ENCODE data around the gene AKR1C8.
"Not testable (repeated sequence)": the region's sequence is repeated elsewhere in the genome, so short reads cannot be mapped to it uniquely, and the experiment has no call there.

AKR1C8 gene

DNA sequence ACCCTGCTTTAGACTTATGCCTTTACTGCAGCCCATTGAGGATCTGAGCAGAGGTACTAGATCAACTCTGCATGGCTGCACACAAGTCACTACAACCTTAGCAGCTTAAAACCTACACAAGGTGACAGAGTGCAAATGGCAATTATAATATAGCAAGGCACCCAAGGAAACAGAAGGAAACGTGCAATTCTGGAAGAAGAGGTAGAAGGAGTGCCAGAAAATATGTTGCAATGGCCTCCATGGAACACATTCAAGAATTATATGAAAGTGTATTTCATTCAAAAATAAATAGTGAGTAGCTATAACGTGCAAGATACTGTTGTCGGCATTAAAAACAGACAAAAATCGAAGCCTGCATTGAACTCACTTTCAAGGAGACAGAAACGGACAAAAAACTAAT lies 2.9 kb upstream of the AKR1C8 start:
- H3K9me3 ChIP-seq (replicated peaks; ENCODE audit: insufficient read depth, low read length), result no peaks in the 10 kb centered on the region
- H3K4me2 ChIP-seq (ENCODE audit: low read depth, low read length), result no peak overlapping the region
- H3K9me2 ChIP-seq (replicated peaks; ENCODE audit: insufficient read depth, low read length), result no peaks in the 10 kb centered on the region
- H3K79me2 ChIP-seq (ENCODE audit: low read length), result no peaks in the 10 kb centered on the region
- no peaks in the 10 kb centered on the region for H4K20me1 ChIP-seq (ENCODE audit: insufficient read depth, low read length)
- H3K4me3 ChIP-seq (ENCODE audit: low read length), result no peak overlapping the region
- H3K9ac ChIP-seq (ENCODE audit: low read length), result no peak overlapping the region
- no peaks in the 10 kb centered on the region for H3K4me1 ChIP-seq (ENCODE audit: low read length)
- no peak overlapping the region for H3K27ac ChIP-seq (ENCODE audit: low read length)
- H2AFZ ChIP-seq (ENCODE audit: low read length), result no peak overlapping the region
- no peaks in the 10 kb centered on the region for H3K27me3 ChIP-seq (replicated peaks; ENCODE audit: insufficient read depth, low read length)
- DNase-seq, result no peak
- no peaks in the 10 kb centered on the region for H3F3A ChIP-seq (ENCODE audit: insufficient read depth, low read length)
- no peaks in the 10 kb centered on the region for H3K36me3 ChIP-seq (replicated peaks; ENCODE audit: insufficient read depth, low read length)
- TF ChIP-seq EZH2 (optimal IDR thresholded peaks at IDR 0.05; ENCODE audit: low read depth, low read length) (no peak), EZH2phosphoT487 (IDR thresholded peaks at IDR 0.05; ENCODE audit: low read length) (no peak)
- TF ChIP-seq, protein P1, sequence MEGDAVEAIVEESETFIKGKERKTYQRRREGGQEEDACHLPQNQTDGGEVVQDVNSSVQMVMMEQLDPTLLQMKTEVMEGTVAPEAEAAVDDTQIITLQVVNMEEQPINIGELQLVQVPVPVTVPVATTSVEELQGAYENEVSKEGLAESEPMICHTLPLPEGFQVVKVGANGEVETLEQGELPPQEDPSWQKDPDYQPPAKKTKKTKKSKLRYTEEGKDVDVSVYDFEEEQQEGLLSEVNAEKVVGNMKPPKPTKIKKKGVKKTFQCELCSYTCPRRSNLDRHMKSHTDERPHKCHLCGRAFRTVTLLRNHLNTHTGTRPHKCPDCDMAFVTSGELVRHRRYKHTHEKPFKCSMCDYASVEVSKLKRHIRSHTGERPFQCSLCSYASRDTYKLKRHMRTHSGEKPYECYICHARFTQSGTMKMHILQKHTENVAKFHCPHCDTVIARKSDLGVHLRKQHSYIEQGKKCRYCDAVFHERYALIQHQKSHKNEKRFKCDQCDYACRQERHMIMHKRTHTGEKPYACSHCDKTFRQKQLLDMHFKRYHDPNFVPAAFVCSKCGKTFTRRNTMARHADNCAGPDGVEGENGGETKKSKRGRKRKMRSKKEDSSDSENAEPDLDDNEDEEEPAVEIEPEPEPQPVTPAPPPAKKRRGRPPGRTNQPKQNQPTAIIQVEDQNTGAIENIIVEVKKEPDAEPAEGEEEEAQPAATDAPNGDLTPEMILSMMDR (IDR thresholded peaks at IDR 0.05; ENCODE audit: low read length), result no peak

DNA sequence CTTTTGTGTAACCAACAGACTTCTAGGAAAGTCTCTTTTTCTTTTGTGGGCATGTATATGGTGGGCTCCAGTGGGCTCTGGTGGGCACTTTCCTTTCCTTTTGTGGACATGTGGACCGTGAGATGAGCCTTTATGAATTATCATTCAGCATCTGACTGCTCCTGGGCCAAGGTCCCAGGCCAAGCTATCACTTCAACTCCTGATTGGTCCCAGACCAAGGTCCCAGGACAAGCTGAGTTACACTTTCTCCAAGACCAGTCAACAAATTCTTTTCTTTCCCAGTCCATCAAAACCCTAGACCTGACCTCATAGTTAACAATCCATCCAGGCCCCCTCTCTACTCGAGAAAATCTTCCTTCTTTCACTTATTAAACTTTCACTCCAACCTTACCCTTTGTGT lies 1.0 kb downstream of the AKR1C8 start:
- no peak overlapping the region for H2AFZ ChIP-seq (ENCODE audit: low read length)
- no peak overlapping the region for H3K4me3 ChIP-seq (ENCODE audit: low read length)
- no peaks in the 10 kb centered on the region for H3K4me1 ChIP-seq (ENCODE audit: low read length)
- H3F3A ChIP-seq (ENCODE audit: insufficient read depth, low read length), result no peaks in the 10 kb centered on the region
- no peaks in the 10 kb centered on the region for H3K9me2 ChIP-seq (replicated peaks; ENCODE audit: insufficient read depth, low read length)
- H3K27ac ChIP-seq (ENCODE audit: low read length), result no peak overlapping the region
- H4K20me1 ChIP-seq (ENCODE audit: insufficient read depth, low read length), result no peaks in the 10 kb centered on the region
- H3K4me2 ChIP-seq (ENCODE audit: low read depth, low read length), result no peak overlapping the region
- DNase-seq, result no peak
- H3K36me3 ChIP-seq (replicated peaks; ENCODE audit: insufficient read depth, low read length), result no peaks in the 10 kb centered on the region
- H3K9ac ChIP-seq (ENCODE audit: low read length), result no peak overlapping the region
- H3K79me2 ChIP-seq (ENCODE audit: low read length), result no peaks in the 10 kb centered on the region
- no peaks in the 10 kb centered on the region for H3K9me3 ChIP-seq (replicated peaks; ENCODE audit: insufficient read depth, low read length)
- H3K27me3 ChIP-seq (replicated peaks; ENCODE audit: insufficient read depth, low read length), result no peaks in the 10 kb centered on the region
- TF ChIP-seq, protein P1 (IDR thresholded peaks at IDR 0.05; ENCODE audit: low read length), result no peak
- TF ChIP-seq EZH2 (optimal IDR thresholded peaks at IDR 0.05; ENCODE audit: low read depth, low read length) (no peak), EZH2phosphoT487 (IDR thresholded peaks at IDR 0.05; ENCODE audit: low read length) (no peak)

DNA sequence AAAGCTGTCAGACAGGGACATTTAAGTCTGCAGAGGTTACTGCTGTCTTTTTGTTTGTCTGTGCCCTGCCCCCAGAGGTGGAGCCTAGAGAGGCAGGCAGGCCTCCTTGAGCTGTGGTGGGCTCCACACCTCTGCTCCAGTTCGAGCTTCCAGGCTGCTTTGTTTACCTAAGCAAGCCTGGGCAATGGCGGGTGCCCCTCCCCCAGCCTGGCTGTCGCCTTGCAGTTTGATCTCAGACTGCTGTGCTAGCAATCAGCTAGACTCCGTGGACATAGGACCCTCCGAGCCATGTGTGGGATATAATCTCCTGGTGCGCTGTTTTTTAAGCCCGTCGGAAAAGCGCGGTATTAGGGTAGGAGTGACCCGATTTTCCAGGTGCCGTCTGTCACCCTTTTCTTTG lies 4.4 kb downstream of the AKR1C8 start:
- not testable (repeated sequence) for H3F3A ChIP-seq (ENCODE audit: insufficient read depth, low read length); DNase-seq; H3K36me3 ChIP-seq (replicated peaks; ENCODE audit: insufficient read depth, low read length); H3K27ac ChIP-seq (ENCODE audit: low read length); H3K27me3 ChIP-seq (replicated peaks; ENCODE audit: insufficient read depth, low read length); H3K4me1 ChIP-seq (ENCODE audit: low read length); H4K20me1 ChIP-seq (ENCODE audit: insufficient read depth, low read length); H3K9ac ChIP-seq (ENCODE audit: low read length); H3K4me3 ChIP-seq (ENCODE audit: low read length); H2AFZ ChIP-seq (ENCODE audit: low read length); H3K9me2 ChIP-seq (replicated peaks; ENCODE audit: insufficient read depth, low read length); H3K79me2 ChIP-seq (ENCODE audit: low read length); H3K9me3 ChIP-seq (replicated peaks; ENCODE audit: insufficient read depth, low read length); H3K4me2 ChIP-seq (ENCODE audit: low read depth, low read length)

DNA sequence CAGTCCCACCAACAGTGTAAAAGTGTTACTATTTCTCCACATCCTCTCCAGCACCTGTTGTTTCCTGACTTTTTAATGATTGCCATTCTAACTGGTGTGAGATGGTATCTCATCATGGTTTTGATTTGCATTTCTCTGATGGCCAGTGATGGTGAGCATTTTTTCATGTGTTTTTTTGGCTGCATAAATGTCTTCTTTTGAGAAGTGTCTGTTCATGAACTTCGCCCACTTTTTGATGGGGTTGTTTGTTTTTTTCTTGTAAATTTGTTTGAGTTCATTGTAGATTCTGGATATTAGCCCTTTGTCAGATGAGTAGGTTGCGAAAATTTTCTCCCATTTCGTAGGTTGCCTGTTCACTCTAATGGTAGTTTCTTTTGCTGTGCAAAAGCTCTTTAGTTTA lies 9.4 kb downstream of the AKR1C8 start:
- not testable (repeated sequence) for H3K4me1 ChIP-seq (ENCODE audit: low read length); H3K79me2 ChIP-seq (ENCODE audit: low read length); H3K4me2 ChIP-seq (ENCODE audit: low read depth, low read length); H3K9me2 ChIP-seq (replicated peaks; ENCODE audit: insufficient read depth, low read length); DNase-seq; H3F3A ChIP-seq (ENCODE audit: insufficient read depth, low read length); H3K9ac ChIP-seq (ENCODE audit: low read length); H4K20me1 ChIP-seq (ENCODE audit: insufficient read depth, low read length); H3K4me3 ChIP-seq (ENCODE audit: low read length); H3K27me3 ChIP-seq (replicated peaks; ENCODE audit: insufficient read depth, low read length); H2AFZ ChIP-seq (ENCODE audit: low read length); H3K9me3 ChIP-seq (replicated peaks; ENCODE audit: insufficient read depth, low read length); H3K36me3 ChIP-seq (replicated peaks; ENCODE audit: insufficient read depth, low read length); H3K27ac ChIP-seq (ENCODE audit: low read length)

Measured in MM.1S (cell line).